HCT116 (cell line): ENCODE data around the gene OR52L1.

Experiments used
- CTCF ChIP-seq, 3 experiments: fragments of 200-600 bp in 1 of 3; sonication (generic) in 1 of 3; IDR thresholded peaks in 2 of 3; conservative IDR thresholded peaks in 1 of 3; 2 replicates each; pipeline ENCODE4 v1.5.1; 2012 to 2017; ENCODE audit warnings: low read depth in 2 of 3, low read length in 2 of 3, antibody characterized with exemption in 1 of 3, borderline replicate concordance in 1 of 3, control low read depth in 1 of 3, mild to moderate bottlenecking in 1 of 3, mixed read lengths in 1 of 3, mixed run types in 1 of 3, moderate library complexity in 1 of 3; ENCODE audit not compliant: insufficient read depth in 1 of 3
- EZH2 ChIP-seq: fragments of 200-600 bp; sonication (generic); IDR thresholded peaks from 2 replicates; pipeline ENCODE4 v1.6.1; 2017; ENCODE audit warnings: antibody characterized with exemption, mixed run types
- EZH2phosphoT487 ChIP-seq: fragments of 200-600 bp; IDR thresholded peaks from 2 replicates; pipeline ENCODE4 v1.6.1; 2018; ENCODE audit warnings: antibody characterized with exemption, borderline replicate concordance
- POLR2A ChIP-seq: IDR thresholded peaks from 2 replicates; pipeline ENCODE4 v1.7.0; 2011; ENCODE audit warnings: borderline replicate concordance; ENCODE audit not compliant: insufficient read depth, insufficient read length; ENCODE audit errors: extremely low read depth
- RAD21 ChIP-seq: IDR thresholded peaks from 2 replicates; pipeline ENCODE4 v1.6.1; 2012; ENCODE audit warnings: low read depth, mild to moderate bottlenecking
- REST ChIP-seq: IDR thresholded peaks from 2 replicates; pipeline ENCODE4 v1.6.1; 2012; ENCODE audit warnings: low read depth
- SP1 ChIP-seq: IDR thresholded peaks from 2 replicates; pipeline ENCODE4 v1.6.1; 2012; ENCODE audit warnings: low read depth
- SRF ChIP-seq: IDR thresholded peaks from 2 replicates; pipeline ENCODE4 v1.6.1; 2012; ENCODE audit warnings: low read depth
- TCF7L2 ChIP-seq: IDR thresholded peaks from 2 replicates; pipeline ENCODE4 v1.7.0; 2011; ENCODE audit warnings: borderline replicate concordance, inconsistent platforms; ENCODE audit not compliant: insufficient read depth, insufficient read length; ENCODE audit errors: extremely low read depth
- ZNF274 ChIP-seq: fragments of 200-500 bp; sonication (Bioruptor generic); IDR thresholded peaks from 2 replicates; pipeline ENCODE4 v1.6.1; 2014; ENCODE audit warnings: mild to moderate bottlenecking, low read depth, low read length, inconsistent platforms

- TF ChIP-seq POLR2A (no peak), CTCF (IDR thresholded peaks at IDR 0.05 in 2 of 3, conservative IDR thresholded peaks at IDR 0.05 in 1 of 3; ENCODE audit: borderline replicate concordance in 1 of 3, insufficient read depth in 1 of 3, low read depth in 2 of 3, low read length in 2 of 3) (no peak), SRF (no peak), RAD21 (no peak), EZH2phosphoT487 (no peak), EZH2 (no peak), SP1 (no peak), ZNF274 (no peak), TCF7L2 (no peak), REST (no peak)
Observed at GRCh38 chr11:5967708-5968107, 19.1 kb downstream of the OR52L1 start.
